Parathyroid adenoma (tissue), 2 donors: ENCODE results near the gene TMEM87B.
"Not testable (repeated sequence)": the region's sequence is repeated elsewhere in the genome, so short reads cannot be mapped to it uniquely, and the experiment has no call there.

ENCODE experiments used
- H2AFZ ChIP-seq: fragments of 300-600 bp; sonication (generic); one replicate; pipeline ENCODE4 v1.7.0; 2017; ENCODE audit warnings: antibody characterized with exemption, mild to moderate bottlenecking
- H3K27ac ChIP-seq: fragments of 300-600 bp; sonication (generic); one replicate; pipeline ENCODE4 v1.7.0; 2017
- H3K27me3 ChIP-seq: fragments of 300-600 bp; sonication (generic); one replicate; pipeline ENCODE4 v1.7.0; 2017; ENCODE audit warnings: low read length; ENCODE audit not compliant: control insufficient read depth, insufficient read depth
- H3K36me3 ChIP-seq: fragments of 300-600 bp; sonication (generic); one replicate; pipeline ENCODE4 v1.7.0; 2017; ENCODE audit warnings: low read length; ENCODE audit not compliant: control insufficient read depth, insufficient read depth
- H3K4me1 ChIP-seq: fragments of 300-600 bp; sonication (generic); one replicate; pipeline ENCODE4 v1.7.0; 2017; ENCODE audit warnings: control low read depth
- H3K4me2 ChIP-seq: fragments of 300-600 bp; sonication (generic); one replicate; pipeline ENCODE4 v1.7.0; 2017; ENCODE audit warnings: low read length
- H3K4me3 ChIP-seq: fragments of 300-600 bp; sonication (generic); one replicate; pipeline ENCODE4 v1.7.0; 2017; ENCODE audit warnings: low read depth, low read length
- H3K79me2 ChIP-seq: fragments of 300-600 bp; sonication (generic); one replicate; pipeline ENCODE4 v1.7.0; 2017; ENCODE audit warnings: control low read depth
- H3K9ac ChIP-seq: fragments of 300-600 bp; sonication (generic); one replicate; pipeline ENCODE4 v1.7.0; 2017; ENCODE audit warnings: mild to moderate bottlenecking
- H3K9me3 ChIP-seq: fragments of 300-600 bp; sonication (generic); one replicate; pipeline ENCODE4 v1.7.0; 2017; ENCODE audit warnings: low read length; ENCODE audit not compliant: control insufficient read depth
- CTCF ChIP-seq: fragments of 300-600 bp; sonication (generic); IDR thresholded peaks from one replicate; pipeline ENCODE4 v1.7.0; 2017; ENCODE audit warnings: antibody characterized with exemption, mild to moderate bottlenecking
- donor health status: primary hyperparathyroidism.

TMEM87B gene

DNA sequence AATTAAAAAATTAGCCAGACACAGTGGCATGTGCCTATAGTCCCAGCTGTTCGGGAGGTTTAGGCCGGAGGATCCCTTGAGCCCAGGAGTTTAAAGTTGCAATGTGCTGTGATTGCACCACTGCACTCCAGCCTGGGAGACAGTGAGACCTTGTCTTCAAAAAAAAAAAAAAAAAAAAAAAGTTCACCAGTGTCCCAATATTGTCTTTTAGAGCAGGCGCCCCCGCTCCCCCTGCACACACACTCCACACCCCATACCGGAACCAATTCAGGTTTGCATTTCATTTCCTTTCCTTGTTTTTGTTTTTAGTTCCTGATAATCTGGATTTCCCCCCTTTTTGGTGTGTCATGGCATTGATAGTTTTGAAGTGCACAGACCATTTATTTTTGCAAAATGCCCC lies 10.4 kb downstream of the TMEM87B start:
- Histone ChIP-seq H3K9me3 (no peaks in the 10 kb centered on the region), H3K4me1 (no peaks in the 10 kb centered on the region), H3K27me3 (no peaks in the 10 kb centered on the region), H3K4me2 (no peak overlapping the region), H3K9ac (no peak overlapping the region), H3K79me2 (peaks cover 37% of the 10 kb centered on the region), H2AFZ (no peak overlapping the region), H3K4me3 (no peak overlapping the region), H3K36me3 (no peaks in the 10 kb centered on the region), H3K27ac (no peak overlapping the region)
- TF ChIP-seq CTCF = no peak

GRCh38 chr2:112065966-112066365 lies 10.9 kb downstream of the TMEM87B start:
- no peak overlapping the region for H2AFZ ChIP-seq
- no peak overlapping the region for H3K9ac ChIP-seq
- no peak overlapping the region for H3K27ac ChIP-seq
- no peaks in the 10 kb centered on the region for H3K36me3 ChIP-seq
- H3K4me3 ChIP-seq = no peak overlapping the region
- no peak for TF ChIP-seq CTCF
- no peaks in the 10 kb centered on the region for H3K4me1 ChIP-seq
- no peaks in the 10 kb centered on the region for H3K9me3 ChIP-seq
- no peaks in the 10 kb centered on the region for H3K27me3 ChIP-seq
- peaks cover 37% of the 10 kb centered on the region for H3K79me2 ChIP-seq
- no peak overlapping the region for H3K4me2 ChIP-seq

DNA sequence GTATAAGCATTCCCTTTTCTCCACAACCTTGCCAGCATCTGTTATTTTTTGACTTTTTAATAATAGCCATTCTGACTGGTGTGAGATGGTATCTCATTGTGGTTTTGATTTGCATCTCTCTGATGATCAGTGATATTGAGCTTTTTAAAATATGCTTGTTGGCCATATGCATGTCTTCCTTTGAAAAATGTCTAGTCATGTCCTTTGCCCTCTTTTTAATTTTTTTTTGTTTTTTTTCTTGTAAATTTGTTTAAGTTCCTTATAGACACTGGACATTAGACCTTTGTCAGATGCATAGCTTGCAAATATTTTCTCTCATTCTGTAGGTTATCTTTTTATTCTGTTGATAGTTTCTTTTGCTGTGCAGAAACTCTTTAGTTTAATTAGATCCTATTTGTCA lies 14.7 kb downstream of the TMEM87B start:
- not testable (repeated sequence) for H2AFZ ChIP-seq, H3K9me3 ChIP-seq, H3K27ac ChIP-seq, H3K4me1 ChIP-seq, H3K27me3 ChIP-seq, H3K36me3 ChIP-seq, H3K4me3 ChIP-seq, H3K9ac ChIP-seq, H3K4me2 ChIP-seq
- peaks cover 21% of the 10 kb centered on the region for H3K79me2 ChIP-seq

GRCh38 chr2:112073875-112074274 lies 18.8 kb downstream of the TMEM87B start:
- Histone ChIP-seq H2AFZ (no peak overlapping the region), H3K4me2 (no peak overlapping the region), H3K4me1 (no peaks in the 10 kb centered on the region), H3K9ac (no peak overlapping the region), H3K4me3 (no peak overlapping the region), H3K79me2 (peaks cover 21% of the 10 kb centered on the region), H3K9me3 (no peaks in the 10 kb centered on the region), H3K36me3 (no peaks in the 10 kb centered on the region), H3K27me3 (no peaks in the 10 kb centered on the region), H3K27ac (no peak overlapping the region)
- no peak for TF ChIP-seq CTCF

GRCh38 chr2:112074506-112074905 lies 19.4 kb downstream of the TMEM87B start:
- Histone ChIP-seq H2AFZ (no peak overlapping the region), H3K4me2 (no peak overlapping the region), H3K27me3 (no peaks in the 10 kb centered on the region), H3K9ac (no peak overlapping the region), H3K9me3 (no peaks in the 10 kb centered on the region), H3K36me3 (no peaks in the 10 kb centered on the region), H3K79me2 (peaks cover 16% of the 10 kb centered on the region), H3K27ac (no peak overlapping the region), H3K4me1 (no peaks in the 10 kb centered on the region), H3K4me3 (no peak overlapping the region)
- no peak for TF ChIP-seq CTCF
